ENCODE data around the gene PPM1H.
A peak's percentile ranks its signal among the peaks of the same experiment; 100 is the strongest.

The PPM1H gene

DNA sequence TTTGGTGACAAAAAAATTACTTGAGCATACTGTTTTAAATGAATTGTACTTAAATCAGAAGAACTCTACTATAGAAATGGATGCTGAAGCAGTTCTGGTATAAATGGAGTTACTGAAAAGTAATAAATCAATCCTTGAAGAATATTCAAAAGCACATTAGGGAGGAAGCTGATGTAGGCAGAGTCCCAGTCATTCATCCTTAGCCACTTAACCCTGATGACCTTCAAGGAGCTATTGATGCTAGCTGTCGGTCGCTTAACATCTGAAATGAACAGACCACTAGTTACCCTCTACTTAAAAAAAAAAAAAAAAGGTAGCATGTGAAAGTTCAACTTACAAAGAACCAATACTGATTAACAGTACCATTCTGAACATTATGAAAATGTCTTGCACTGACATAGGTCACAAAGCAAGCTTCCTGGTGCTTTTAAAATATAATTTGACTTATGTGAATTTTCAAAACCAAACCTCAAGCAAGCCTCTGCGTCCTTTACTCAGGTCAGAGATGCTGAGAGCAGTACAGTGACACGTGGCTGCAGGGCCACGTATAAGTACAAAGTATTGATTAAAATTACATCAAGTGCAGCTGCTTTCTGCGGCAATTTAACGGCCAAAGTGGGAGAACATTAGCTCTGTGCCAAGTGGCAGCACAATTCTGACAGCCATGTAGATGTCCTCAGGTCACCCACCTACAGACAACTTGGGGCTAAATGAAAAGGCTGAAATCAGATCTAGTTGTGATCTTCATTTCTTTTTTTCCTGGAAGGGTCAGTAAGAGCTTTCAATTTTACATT, 18.1 kb downstream of the PPM1H start:
- H3K27ac ChIP-seq: no peak overlapping the region
- TF ChIP-seq, protein P1, sequence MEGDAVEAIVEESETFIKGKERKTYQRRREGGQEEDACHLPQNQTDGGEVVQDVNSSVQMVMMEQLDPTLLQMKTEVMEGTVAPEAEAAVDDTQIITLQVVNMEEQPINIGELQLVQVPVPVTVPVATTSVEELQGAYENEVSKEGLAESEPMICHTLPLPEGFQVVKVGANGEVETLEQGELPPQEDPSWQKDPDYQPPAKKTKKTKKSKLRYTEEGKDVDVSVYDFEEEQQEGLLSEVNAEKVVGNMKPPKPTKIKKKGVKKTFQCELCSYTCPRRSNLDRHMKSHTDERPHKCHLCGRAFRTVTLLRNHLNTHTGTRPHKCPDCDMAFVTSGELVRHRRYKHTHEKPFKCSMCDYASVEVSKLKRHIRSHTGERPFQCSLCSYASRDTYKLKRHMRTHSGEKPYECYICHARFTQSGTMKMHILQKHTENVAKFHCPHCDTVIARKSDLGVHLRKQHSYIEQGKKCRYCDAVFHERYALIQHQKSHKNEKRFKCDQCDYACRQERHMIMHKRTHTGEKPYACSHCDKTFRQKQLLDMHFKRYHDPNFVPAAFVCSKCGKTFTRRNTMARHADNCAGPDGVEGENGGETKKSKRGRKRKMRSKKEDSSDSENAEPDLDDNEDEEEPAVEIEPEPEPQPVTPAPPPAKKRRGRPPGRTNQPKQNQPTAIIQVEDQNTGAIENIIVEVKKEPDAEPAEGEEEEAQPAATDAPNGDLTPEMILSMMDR (IDR thresholded peaks at IDR 0.05): no peak
- H3K36me3 ChIP-seq: no peaks in the 10 kb centered on the region
- H3K27me3 ChIP-seq: no peaks in the 10 kb centered on the region
- no peaks in the 10 kb centered on the region for H3K9me3 ChIP-seq
- H3K4me1 ChIP-seq (ENCODE audit: control insufficient read depth in 1 of 2, insufficient read depth in 1 of 2, low read depth in 1 of 2, low read length in 1 of 2): peaks cover 24 to 35% of the 10 kb centered on the region in 2 experiments
- H3K4me3 ChIP-seq (ENCODE audit: low read depth in 1 of 2, low read length in 1 of 2): no peak overlapping the region

DNA sequence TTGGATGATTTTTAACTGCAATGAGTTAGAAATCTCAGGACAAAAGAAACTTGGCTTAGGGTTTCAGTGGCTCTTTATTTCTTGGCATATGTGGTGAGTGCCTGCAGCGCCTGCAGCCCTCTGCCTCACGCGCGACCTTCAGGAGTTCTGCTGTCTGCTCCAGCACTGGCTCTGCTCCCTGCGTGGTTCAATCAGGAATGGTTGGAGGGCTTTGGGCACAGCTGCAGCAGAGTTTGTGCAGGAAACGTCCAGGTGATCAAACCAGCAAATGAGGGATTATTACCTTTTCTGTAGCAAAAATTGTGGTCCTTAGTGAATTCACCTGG, 19.8 kb downstream of the PPM1H start:
- H3K27ac ChIP-seq: peak overlapping the region; percentile 89
- H3K9me3 ChIP-seq: no peaks in the 10 kb centered on the region
- peak overlapping the region; percentile 2 to 35 for H3K4me3 ChIP-seq (ENCODE audit: low read depth in 1 of 2, low read length in 1 of 2)
- H3K27me3 ChIP-seq: no peaks in the 10 kb centered on the region
- H3K36me3 ChIP-seq: no peaks in the 10 kb centered on the region
- TF ChIP-seq, protein P1 (IDR thresholded peaks at IDR 0.05): no peak
- peaks cover 24 to 35% of the 10 kb centered on the region in 2 experiments for H3K4me1 ChIP-seq (ENCODE audit: control insufficient read depth in 1 of 2, insufficient read depth in 1 of 2, low read depth in 1 of 2, low read length in 1 of 2)

DNA sequence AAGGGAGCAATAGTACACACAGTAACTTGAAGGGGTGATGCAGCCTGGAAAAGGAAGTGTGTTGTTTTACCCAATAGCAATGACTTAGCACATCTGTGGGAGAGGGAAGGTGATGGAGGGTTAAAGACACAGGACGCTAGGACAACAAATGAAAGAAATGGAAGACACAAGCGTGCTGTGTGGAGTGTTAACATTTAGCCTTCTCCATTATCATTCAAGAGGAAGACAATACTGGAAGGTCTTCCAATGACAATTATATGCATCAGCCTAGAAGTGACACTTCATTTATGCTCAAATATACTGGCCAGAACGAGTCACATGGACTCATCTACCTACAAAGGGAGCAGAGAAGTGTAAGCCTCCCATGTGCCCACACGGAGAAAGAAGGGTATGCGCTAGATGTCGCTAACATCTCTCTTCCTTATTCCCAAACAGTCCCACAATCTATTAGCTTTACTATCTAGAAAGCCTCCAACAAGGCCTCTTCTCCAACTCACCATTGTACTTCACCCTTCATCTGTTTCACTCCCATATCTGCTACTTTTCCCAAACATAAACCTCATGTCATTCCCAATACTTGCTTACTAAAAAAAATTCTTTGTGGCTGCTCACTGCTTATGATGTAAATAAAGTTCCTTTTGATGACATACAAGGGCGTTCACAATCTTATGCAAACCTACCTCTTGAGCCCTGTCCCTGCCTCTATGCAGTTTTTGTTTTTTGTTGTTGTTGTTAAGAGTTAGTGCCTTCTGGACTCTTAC, 20.3 kb downstream of the PPM1H start:
- H3K9me3 ChIP-seq: no peaks in the 10 kb centered on the region
- peak overlapping the region; percentile 89 for H3K27ac ChIP-seq
- peaks cover 24 to 35% of the 10 kb centered on the region in 2 experiments for H3K4me1 ChIP-seq (ENCODE audit: control insufficient read depth in 1 of 2, insufficient read depth in 1 of 2, low read depth in 1 of 2, low read length in 1 of 2)
- TF ChIP-seq, protein P1 (IDR thresholded peaks at IDR 0.05): no peak
- H3K4me3 ChIP-seq (ENCODE audit: low read depth in 1 of 2, low read length in 1 of 2): peak overlapping the region; percentile 19 to 35
- H3K27me3 ChIP-seq: no peaks in the 10 kb centered on the region
- H3K36me3 ChIP-seq: no peaks in the 10 kb centered on the region

DNA sequence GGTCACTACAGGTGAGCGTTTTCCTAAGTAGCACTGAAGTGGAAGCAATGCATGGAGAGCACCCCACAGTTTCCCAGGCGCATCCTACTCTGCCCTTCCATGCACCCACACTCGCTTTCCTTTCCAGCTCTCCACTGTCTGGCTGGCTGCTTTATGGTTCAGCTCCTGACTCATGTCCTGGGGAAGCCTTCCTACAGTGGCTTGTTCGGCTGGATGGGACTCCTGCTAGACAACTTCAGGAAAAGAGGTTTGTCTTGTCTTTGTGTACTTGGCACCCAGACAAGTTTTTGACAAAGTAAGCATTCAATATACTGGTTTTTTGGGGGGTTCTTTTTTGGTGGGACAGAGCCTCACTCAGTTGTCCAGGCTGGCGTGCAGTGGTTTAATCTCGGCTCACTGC, 21.6 kb downstream of the PPM1H start:
- TF ChIP-seq, protein P1 (IDR thresholded peaks at IDR 0.05): no peak
- Histone ChIP-seq H3K27ac (peak overlapping the region; percentile 89), H3K9me3 (no peaks in the 10 kb centered on the region), H3K4me1 (ENCODE audit: control insufficient read depth in 1 of 2, insufficient read depth in 1 of 2, low read depth in 1 of 2, low read length in 1 of 2) (peaks cover 24 to 35% of the 10 kb centered on the region in 2 experiments), H3K4me3 (ENCODE audit: low read depth in 1 of 2, low read length in 1 of 2) (no peak overlapping the region), H3K36me3 (no peaks in the 10 kb centered on the region), H3K27me3 (no peaks in the 10 kb centered on the region)

DNA sequence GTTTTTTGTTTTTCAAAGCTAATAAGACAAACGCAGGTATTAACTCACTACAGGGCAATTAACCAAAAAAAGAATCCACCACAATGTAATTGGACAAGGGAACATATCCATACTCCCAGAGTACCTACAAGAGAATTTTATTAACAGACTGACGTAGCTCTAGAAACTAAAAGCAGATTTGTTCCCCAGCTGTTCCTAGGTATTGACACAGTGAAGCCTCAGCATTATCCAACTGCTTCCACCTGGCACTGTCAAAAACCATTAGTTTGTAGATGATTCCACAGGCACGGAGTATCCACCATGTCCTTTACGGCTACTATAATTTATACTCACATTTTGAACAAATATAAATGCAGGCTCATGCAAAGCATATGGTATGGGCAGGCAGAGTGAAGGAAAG, 22.3 kb downstream of the PPM1H start:
- Histone ChIP-seq H3K27me3 (no peaks in the 10 kb centered on the region), H3K36me3 (no peaks in the 10 kb centered on the region), H3K4me1 (ENCODE audit: control insufficient read depth in 1 of 2, insufficient read depth in 1 of 2, low read depth in 1 of 2, low read length in 1 of 2) (peaks cover 24 to 37% of the 10 kb centered on the region in 2 experiments), H3K27ac (peak overlapping the region; percentile 89), H3K4me3 (ENCODE audit: low read depth in 1 of 2, low read length in 1 of 2) (no peak overlapping the region), H3K9me3 (no peaks in the 10 kb centered on the region)
- TF ChIP-seq, protein P1 (IDR thresholded peaks at IDR 0.05): no peak
